NCI-H345 treated with DMSO at 0.1 percent for 48 hours (cell line): ENCODE measurements around the gene ACOX3.
"Not testable (repeated sequence)": the region's sequence is repeated elsewhere in the genome, so short reads cannot be mapped to it uniquely, and the experiment has no call there.

Source experiments
- DNase-seq: peaks from one replicate; lab custom pipeline; 2025; ENCODE audit not compliant: unreplicated experiment; lab: John Stamatoyannopoulos, UW

The ACOX3 gene

GRCh38 chr4:8355864-8356565, 84.5 kb downstream of the ACOX3 start:
- DNase-seq, result no peak

GRCh38 chr4:8355306-8355705, 85.2 kb downstream of the ACOX3 start:
- no peak for DNase-seq

- DNase-seq, result no peak
Measured at GRCh38 chr4:8353912-8354453, 86.5 kb downstream of the ACOX3 start.

- no peak for DNase-seq
Measured at GRCh38 chr4:8353158-8353669, 87.3 kb downstream of the ACOX3 start.

- no peak for DNase-seq
Measured at GRCh38 chr4:8352368-8353157, 88.0 kb downstream of the ACOX3 start.

- DNase-seq, result no peak
Measured at GRCh38 chr4:8351931-8352367, 88.6 kb downstream of the ACOX3 start.

- no peak for DNase-seq
Measured at GRCh38 chr4:8350841-8351461, 89.6 kb downstream of the ACOX3 start.

GRCh38 chr4:8350352-8350751, 90.2 kb downstream of the ACOX3 start:
- DNase-seq, result no peak

GRCh38 chr4:8349664-8350236, 90.8 kb downstream of the ACOX3 start:
- DNase-seq, result no peak

GRCh38 chr4:8349236-8349635, 91.3 kb downstream of the ACOX3 start:
- not testable (repeated sequence) for DNase-seq

GRCh38 chr4:8348071-8348470, 92.5 kb downstream of the ACOX3 start:
- DNase-seq, result no peak

- DNase-seq, result no peak
Measured at GRCh38 chr4:8347660-8348059, 92.9 kb downstream of the ACOX3 start.

- no peak for DNase-seq
Measured at GRCh38 chr4:8346838-8347605, 93.5 kb downstream of the ACOX3 start.

- no peak for DNase-seq
Measured at GRCh38 chr4:8345946-8346814, 94.3 kb downstream of the ACOX3 start.

- DNase-seq, result no peak
Measured at GRCh38 chr4:8345053-8345945, 95.2 kb downstream of the ACOX3 start.

GRCh38 chr4:8344377-8344776, 96.1 kb downstream of the ACOX3 start:
- no peak for DNase-seq

GRCh38 chr4:8343967-8344331, 96.6 kb downstream of the ACOX3 start:
- DNase-seq, result no peak

GRCh38 chr4:8343262-8343966, 97.1 kb downstream of the ACOX3 start:
- DNase-seq, result no peak
